ENCODE data around the gene MICA. TPM values are rescaled to one million over a fixed set of nuclear protein-coding genes. Genes with fewer than 3 reads are reported as not detected.
"Not testable (repeated sequence)": the region's sequence is repeated elsewhere in the genome, so short reads cannot be mapped to it uniquely, and the experiment has no call there.

The MICA gene
- total RNA-seq, 4 donors from 2014 or later = 7.1 to 16.4 (median 15.2) TPM

- Histone ChIP-seq H3K4me3 (peak overlapping the region; percentile 64), H3K27me3 (no peaks in the 10 kb centered on the region), H3K4me1 (peaks cover 62% of the 10 kb centered on the region), H3K36me3 (no peaks in the 10 kb centered on the region), H3K27ac (peak overlapping the region; percentile 94), H3K9me3 (no peaks in the 10 kb centered on the region)
- 4% methylated on average over 20 of the region's 27 CpGs for WGBS
- DNase-seq (ENCODE audit: low spot score in 2 of 2) = peak in 1 of 2 donors; percentile 70
- no peak for TF ChIP-seq EP300 (IDR thresholded peaks at IDR 0.05)
Observed at GRCh38 chr6:31402324-31403282, 792 bp upstream of the MICA start.

GRCh38 chr6:31404061-31404364 lies 618 bp downstream of the MICA start:
- not testable (repeated sequence) for H3K9me3 ChIP-seq; DNase-seq (ENCODE audit: low spot score in 2 of 2); H3K36me3 ChIP-seq; H3K27me3 ChIP-seq
- 9% methylated on average over 6 of the region's 13 CpGs for WGBS
- H3K4me3 ChIP-seq = peak overlapping the region; percentile 64
- H3K4me1 ChIP-seq = peaks cover 57% of the 10 kb centered on the region
- H3K27ac ChIP-seq = peak overlapping the region; percentile 94

DNA sequence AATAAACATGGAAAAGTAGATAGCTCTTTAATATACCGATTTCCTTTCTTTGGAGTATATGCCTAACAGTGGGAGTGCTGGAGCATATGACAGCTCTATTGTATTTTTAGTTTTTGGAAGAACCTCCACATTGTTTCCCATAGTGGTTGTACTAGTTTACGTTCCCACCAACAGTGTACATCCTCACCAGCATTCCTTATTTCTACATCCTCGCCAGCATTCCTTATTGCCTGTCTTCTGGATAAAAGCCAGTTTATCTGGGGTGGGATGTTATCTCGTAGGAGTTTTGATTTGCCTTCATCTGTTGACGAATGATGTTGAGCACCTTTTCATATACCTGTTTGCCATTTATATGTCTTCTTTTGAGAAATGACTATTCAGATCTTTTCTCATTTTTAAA lies 2.6 kb downstream of the MICA start:
- TF ChIP-seq EP300 (IDR thresholded peaks at IDR 0.05) (no peak), POLR2AphosphoS5 (IDR thresholded peaks at IDR 0.05) (no peak), POLR2A (IDR thresholded peaks at IDR 0.05) (no peak), CTCF (IDR thresholded peaks at IDR 0.05) (no peak)
- WGBS = 63% methylated on average over 5 of the region's 5 CpGs
- Histone ChIP-seq H3K27ac (no peak overlapping the region), H3K4me3 (no peak overlapping the region), H3K36me3 (peaks cover 3% of the 10 kb centered on the region), H3K9me3 (no peaks in the 10 kb centered on the region), H3K4me1 (peaks cover 55% of the 10 kb centered on the region), H3K27me3 (no peaks in the 10 kb centered on the region)
- DNase-seq (ENCODE audit: low spot score in 2 of 2) = no peak

DNA sequence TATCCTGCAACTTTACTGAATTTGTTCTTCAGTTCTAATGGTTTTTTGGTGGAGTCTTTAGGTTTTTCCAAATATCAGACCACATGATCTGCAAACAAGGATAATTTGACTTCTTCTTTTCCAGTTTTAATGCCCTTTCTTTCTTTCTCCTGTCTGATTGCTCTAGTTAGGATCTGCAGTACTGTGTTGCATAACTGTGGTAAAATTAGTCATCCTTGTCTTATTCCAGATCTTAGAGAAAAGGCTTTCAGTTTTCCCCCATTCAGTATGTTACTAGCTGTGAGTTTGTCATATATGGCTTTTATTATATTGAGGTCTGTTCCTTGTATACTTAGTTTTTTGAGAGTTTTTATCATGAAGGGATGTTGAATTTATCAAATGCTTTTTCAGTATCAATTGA lies 4.3 kb downstream of the MICA start:
- H3K9me3 ChIP-seq = no peaks in the 10 kb centered on the region
- no peak overlapping the region for H3K27ac ChIP-seq
- DNase-seq (ENCODE audit: low spot score in 2 of 2) = no peak
- H3K4me1 ChIP-seq = peaks cover 37% of the 10 kb centered on the region
- no peak for TF ChIP-seq POLR2AphosphoS5 (IDR thresholded peaks at IDR 0.05)
- no peak for TF ChIP-seq EP300 (IDR thresholded peaks at IDR 0.05)
- no peak for TF ChIP-seq POLR2A (IDR thresholded peaks at IDR 0.05)
- TF ChIP-seq CTCF (IDR thresholded peaks at IDR 0.05) = no peak
- H3K4me3 ChIP-seq = no peak overlapping the region
- no peaks in the 10 kb centered on the region for H3K27me3 ChIP-seq
- H3K36me3 ChIP-seq = peaks cover 20% of the 10 kb centered on the region

DNA sequence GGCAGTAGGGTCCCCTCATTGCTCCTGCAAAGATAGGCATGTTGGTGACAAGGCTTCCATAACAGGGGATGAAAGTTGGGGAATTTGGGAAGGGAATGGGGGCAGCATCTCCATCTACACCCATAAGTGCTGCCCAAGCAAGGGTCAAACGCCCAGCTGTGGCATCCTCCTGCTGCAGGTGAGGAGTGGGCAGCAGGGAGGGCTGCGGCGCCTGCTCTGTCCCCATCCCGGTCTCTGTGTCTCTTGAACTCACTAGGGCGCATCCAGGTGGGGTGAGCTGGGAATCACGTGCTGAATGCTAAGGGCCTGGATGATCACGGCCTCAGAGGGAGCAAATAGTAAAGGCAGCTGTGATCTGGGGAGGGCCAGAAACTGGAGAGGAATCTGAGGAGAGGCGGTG lies 9.1 kb downstream of the MICA start:
- Histone ChIP-seq H3K9me3 (no peaks in the 10 kb centered on the region), H3K36me3 (peaks cover 59% of the 10 kb centered on the region), H3K4me1 (peaks cover 10% of the 10 kb centered on the region), H3K27me3 (no peaks in the 10 kb centered on the region), H3K4me3 (no peak overlapping the region), H3K27ac (no peak overlapping the region)
- no peak for DNase-seq (ENCODE audit: low spot score in 2 of 2)
- WGBS = 93% methylated on average over 8 of the region's 8 CpGs
- TF ChIP-seq POLR2A (IDR thresholded peaks at IDR 0.05) (no peak), POLR2AphosphoS5 (IDR thresholded peaks at IDR 0.05) (no peak), CTCF (IDR thresholded peaks at IDR 0.05) (no peak)

- not testable (repeated sequence) for H3K27ac ChIP-seq; H3K4me1 ChIP-seq; H3K4me3 ChIP-seq; H3K27me3 ChIP-seq; H3K9me3 ChIP-seq; DNase-seq (ENCODE audit: low spot score in 2 of 2)
- peaks cover 59% of the 10 kb centered on the region for H3K36me3 ChIP-seq
- 69% methylated on average over 3 of the region's 7 CpGs for WGBS
Observed at GRCh38 chr6:31414148-31414770, 10.9 kb downstream of the MICA start.

Measured in suprapubic skin (tissue), 4 donors.